GM18511 (cell line): ENCODE data around the gene VSNL1.

ENCODE experiments used
- ATAC-seq: cut with Tn5 transposase; IDR thresholded peaks from one replicate; pipeline ENCODE4 v1.9.1; 2021; ENCODE audit warnings: mild to moderate bottlenecking, moderate library complexity; ENCODE audit not compliant: unreplicated experiment

VSNL1 gene

GRCh38 chr2:17682098-17682857 lies 141.8 kb downstream of the VSNL1 start:
- no peak for ATAC-seq

GRCh38 chr2:17683981-17684380 lies 143.5 kb downstream of the VSNL1 start:
- no peak for ATAC-seq

GRCh38 chr2:17688600-17688999 lies 148.1 kb downstream of the VSNL1 start:
- ATAC-seq = no peak

- no peak for ATAC-seq
Observed at GRCh38 chr2:17689010-17689409, 148.5 kb downstream of the VSNL1 start.

- ATAC-seq = no peak
Observed at GRCh38 chr2:17690776-17691175, 150.3 kb downstream of the VSNL1 start.
